ENCODE measurements around the gene MAPRE3. TPM values are rescaled to one million over a fixed set of nuclear protein-coding genes. Genes with fewer than 3 reads are reported as not detected.

Gene MAPRE3
- total RNA-seq, 2 donors from 2014 or later, result 12.0 to 28.9 TPM

GRCh38 chr2:27051902-27052645 is 81.6 kb downstream of the MAPRE3 start:
- no peak for TF ChIP-seq POLR2AphosphoS5 (IDR thresholded peaks at IDR 0.05)
- no peak for TF ChIP-seq CTCF (IDR thresholded peaks at IDR 0.05)
- TF ChIP-seq POLR2A (IDR thresholded peaks at IDR 0.05), result no peak
- H3K4me1 ChIP-seq (replicated peaks), result peaks cover 6% of the 10 kb centered on the region
- DNase-seq (ENCODE audit: low spot score), result peak; percentile 23
- intact Hi-C loops (cut with DNase I), result loop anchor here (2.0 kb wide), 2 partner anchors 19 to 27 kb away; partner anchors contain the start of genes EMILIN1 and OST4
- peak overlapping the region; percentile 85 to 90 for H3K27ac ChIP-seq
- peaks cover 0 to 5% of the 10 kb centered on the region in 2 donors for H3K36me3 ChIP-seq
- H3K9me3 ChIP-seq, result no peaks in the 10 kb centered on the region
- H3K4me3 ChIP-seq, result peak overlapping the region; percentile 97 to 98
- 3% methylated on average over 22 of the region's 24 CpGs for WGBS
- no peaks in the 10 kb centered on the region for H3K27me3 ChIP-seq (replicated peaks; ENCODE audit: insufficient read depth)

GRCh38 chr2:27053321-27053720 is 82.9 kb downstream of the MAPRE3 start:
- no peak for DNase-seq (ENCODE audit: low spot score)
- Histone ChIP-seq H3K27me3 (replicated peaks; ENCODE audit: insufficient read depth) (no peaks in the 10 kb centered on the region), H3K4me1 (replicated peaks) (peaks cover 6% of the 10 kb centered on the region), H3K9me3 (no peaks in the 10 kb centered on the region), H3K4me3 (no peak overlapping the region), H3K36me3 (peaks cover 0 to 5% of the 10 kb centered on the region in 2 donors), H3K27ac (no peak overlapping the region)
- WGBS, result 84% methylated on average over 11 of the region's 11 CpGs
- TF ChIP-seq CTCF (IDR thresholded peaks at IDR 0.05) (no peak), POLR2AphosphoS5 (IDR thresholded peaks at IDR 0.05) (no peak), POLR2A (IDR thresholded peaks at IDR 0.05) (no peak)
- intact Hi-C loops (cut with DNase I), result loop anchor here (2.0 kb wide), 1 partner anchor 17 kb away; the partner anchor contains the start of gene OST4

- H3K4me3 ChIP-seq, result no peak overlapping the region
- WGBS, result 81% methylated on average over 8 of the region's 8 CpGs
- no peaks in the 10 kb centered on the region for H3K9me3 ChIP-seq
- intact Hi-C loops (cut with DNase I), result loop anchor here (2.0 kb wide), 1 partner anchor 17 kb away; the partner anchor contains the start of gene OST4
- DNase-seq (ENCODE audit: low spot score), result no peak
- peaks cover 6% of the 10 kb centered on the region for H3K4me1 ChIP-seq (replicated peaks)
- H3K36me3 ChIP-seq, result peaks cover 0 to 5% of the 10 kb centered on the region in 2 donors
- H3K27ac ChIP-seq, result no peak overlapping the region
- H3K27me3 ChIP-seq (replicated peaks; ENCODE audit: insufficient read depth), result no peaks in the 10 kb centered on the region
- TF ChIP-seq POLR2AphosphoS5 (IDR thresholded peaks at IDR 0.05), result no peak
- TF ChIP-seq POLR2A (IDR thresholded peaks at IDR 0.05), result no peak
- no peak for TF ChIP-seq CTCF (IDR thresholded peaks at IDR 0.05)
Measured at GRCh38 chr2:27053776-27054175, 83.3 kb downstream of the MAPRE3 start.

- DNase-seq (ENCODE audit: low spot score), result no peak
Measured at GRCh38 chr2:27054721-27055120, 84.3 kb downstream of the MAPRE3 start.

More at GRCh38 chr2:27054721-27055120, 84.3 kb downstream of the MAPRE3 start:
- H3K27me3 ChIP-seq (replicated peaks; ENCODE audit: insufficient read depth), result no peaks in the 10 kb centered on the region
- no peaks in the 10 kb centered on the region for H3K9me3 ChIP-seq
- peaks cover under 1% of the 10 kb centered on the region for H3K4me1 ChIP-seq (replicated peaks)
- no peak overlapping the region for H3K27ac ChIP-seq
- WGBS, result 95% methylated on average over 11 of the region's 11 CpGs
- intact Hi-C loops (cut with DNase I), result no loop called here
- H3K4me3 ChIP-seq, result no peak overlapping the region
- peaks cover 0 to 5% of the 10 kb centered on the region in 2 donors for H3K36me3 ChIP-seq
- no peak for TF ChIP-seq CTCF (IDR thresholded peaks at IDR 0.05)
- TF ChIP-seq POLR2A (IDR thresholded peaks at IDR 0.05), result no peak
- no peak for TF ChIP-seq POLR2AphosphoS5 (IDR thresholded peaks at IDR 0.05)
